ENCODE measurements around the gene PNN.
"Not testable (repeated sequence)": the region's sequence is repeated elsewhere in the genome, so short reads cannot be mapped to it uniquely, and the experiment has no call there.

Gene PNN

DNA sequence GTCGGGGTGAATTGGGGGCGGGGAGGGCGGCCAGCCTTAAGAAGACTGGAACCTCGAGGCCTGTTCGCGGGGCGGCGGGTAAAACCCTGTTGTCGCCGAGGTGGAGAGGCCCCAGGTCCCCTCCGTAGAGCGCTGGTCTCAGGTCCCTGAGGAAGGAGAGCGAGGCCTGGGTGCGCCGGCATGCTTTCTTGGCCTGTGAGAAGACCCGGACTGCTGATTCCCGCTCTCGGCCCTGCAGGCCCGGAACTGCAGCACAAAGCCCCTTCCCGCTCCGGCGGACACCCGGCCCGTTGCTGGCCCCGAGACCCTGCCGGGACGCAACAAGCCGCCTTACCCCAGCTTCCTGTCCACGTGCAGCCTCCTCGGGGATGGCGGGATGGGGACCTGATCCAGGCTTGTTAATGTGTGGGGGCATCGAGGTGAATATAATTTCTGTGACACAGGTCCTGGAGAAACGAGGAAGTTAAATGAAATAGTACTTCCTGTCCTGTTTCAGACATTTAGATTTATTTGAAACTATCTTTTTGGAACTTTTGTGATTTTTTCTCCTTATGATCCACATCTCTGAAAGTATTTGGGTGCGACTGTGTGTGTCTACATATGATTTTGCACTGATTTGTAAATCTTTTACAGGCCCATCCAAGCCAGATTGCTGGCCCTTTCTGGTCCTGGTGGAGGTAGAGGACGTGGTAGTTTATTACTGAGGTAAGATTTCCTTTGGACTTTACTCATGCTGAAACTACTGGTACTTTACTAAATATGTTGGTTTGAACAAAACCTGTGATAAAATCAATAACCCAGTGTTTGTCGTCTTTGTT, 600 bp downstream of the PNN start:
- peaks cover 53% of the 10 kb centered on the region for H3K4me1 Mint-ChIP-seq (ENCODE audit: low read depth)
- no peaks in the 10 kb centered on the region for H3K9me3 Mint-ChIP-seq
- peaks cover 34% of the 10 kb centered on the region for H3K36me3 Mint-ChIP-seq (ENCODE audit: low read depth)
- no peaks in the 10 kb centered on the region for H3K27me3 Mint-ChIP-seq
- H3K4me3 Mint-ChIP-seq: peak overlapping the region; percentile 99
- H3K27ac Mint-ChIP-seq: peak overlapping the region; percentile 100

DNA sequence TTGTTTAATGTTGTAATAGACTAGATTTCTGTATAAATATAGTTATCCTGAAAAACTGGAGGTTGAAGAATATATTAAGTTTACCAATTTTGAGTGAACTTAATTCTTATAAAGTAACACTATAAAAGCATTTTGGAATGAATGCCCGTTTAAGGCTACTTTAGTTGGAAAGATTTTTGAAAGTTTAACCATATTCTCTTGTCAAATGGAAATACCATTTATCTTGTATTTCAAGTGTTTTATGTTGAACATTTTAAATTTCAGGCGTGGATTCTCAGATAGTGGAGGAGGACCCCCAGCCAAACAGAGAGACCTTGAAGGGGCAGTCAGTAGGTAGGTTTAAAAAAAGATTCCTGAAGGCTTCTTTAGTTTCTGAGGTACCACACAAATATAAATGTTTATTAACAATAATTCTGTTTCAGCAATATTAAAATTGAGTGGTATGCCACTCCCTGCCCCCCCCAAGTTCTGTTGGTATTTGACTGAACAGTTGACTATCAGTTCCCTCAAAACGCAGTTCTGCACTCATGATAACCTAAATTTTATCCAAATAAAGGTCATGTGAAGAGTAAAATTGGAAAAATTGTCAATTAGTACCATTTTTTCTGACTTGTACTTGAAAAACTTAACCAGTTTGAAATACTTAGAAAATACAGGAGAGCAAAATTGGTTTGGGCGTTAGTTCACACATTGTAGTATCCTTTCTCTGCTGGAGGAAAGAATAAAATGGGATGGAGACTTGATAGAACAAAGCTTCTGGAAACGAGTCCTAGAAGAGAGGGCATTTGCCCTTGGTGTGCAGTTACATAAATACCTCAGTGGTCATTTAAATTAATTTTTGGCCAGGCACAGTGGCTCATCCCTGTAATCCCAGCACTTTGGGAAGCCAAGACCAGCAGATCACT, 1.5 kb downstream of the PNN start:
- H3K27ac Mint-ChIP-seq: peak overlapping the region; percentile 100
- H3K9me3 Mint-ChIP-seq: no peaks in the 10 kb centered on the region
- H3K4me3 Mint-ChIP-seq: peak overlapping the region; percentile 99
- no peaks in the 10 kb centered on the region for H3K27me3 Mint-ChIP-seq
- H3K4me1 Mint-ChIP-seq (ENCODE audit: low read depth): peaks cover 48% of the 10 kb centered on the region
- H3K36me3 Mint-ChIP-seq (ENCODE audit: low read depth): peaks cover 34% of the 10 kb centered on the region

DNA sequence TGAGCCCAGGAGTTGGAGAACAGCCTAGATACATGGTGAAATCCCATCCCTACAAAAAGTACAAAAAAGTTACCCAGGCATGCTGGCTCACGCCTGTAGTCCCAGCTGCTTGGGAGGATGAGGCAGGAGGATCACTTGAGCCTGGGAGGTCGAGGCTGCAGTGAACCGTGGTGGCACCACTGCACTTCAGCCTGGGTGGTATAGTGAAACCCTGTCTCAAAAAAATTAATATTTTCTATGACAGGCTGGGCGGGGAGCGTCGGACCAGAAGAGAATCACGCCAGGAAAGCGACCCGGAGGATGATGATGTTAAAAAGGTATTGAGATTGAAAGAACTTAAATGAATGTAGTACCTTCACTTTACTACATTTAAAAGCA, 2.1 kb downstream of the PNN start:
- Mint-ChIP-seq H3K27me3 (no peaks in the 10 kb centered on the region), H3K36me3 (ENCODE audit: low read depth) (peaks cover 34% of the 10 kb centered on the region), H3K9me3 (no peaks in the 10 kb centered on the region), H3K27ac (peak overlapping the region; percentile 100), H3K4me3 (peak overlapping the region; percentile 99), H3K4me1 (ENCODE audit: low read depth) (peaks cover 44% of the 10 kb centered on the region)

DNA sequence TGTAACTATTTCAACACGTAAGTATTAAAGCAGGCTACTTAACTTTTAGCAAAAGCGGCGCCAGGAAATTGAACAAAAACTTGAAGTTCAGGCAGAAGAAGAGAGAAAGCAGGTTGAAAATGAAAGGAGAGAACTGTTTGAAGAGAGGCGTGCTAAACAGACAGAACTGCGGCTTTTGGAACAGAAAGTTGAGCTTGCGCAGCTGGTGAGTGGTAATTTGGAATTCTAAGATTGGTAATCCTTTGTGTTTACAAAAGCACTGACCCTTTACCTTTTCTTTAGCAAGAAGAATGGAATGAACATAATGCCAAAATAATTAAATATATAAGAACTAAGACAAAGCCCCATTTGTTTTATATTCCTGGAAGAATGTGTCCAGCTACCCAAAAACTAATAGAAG, 4.0 kb downstream of the PNN start:
- Mint-ChIP-seq H3K9me3 (no peaks in the 10 kb centered on the region), H3K4me1 (ENCODE audit: low read depth) (peaks cover 47% of the 10 kb centered on the region), H3K27me3 (no peaks in the 10 kb centered on the region), H3K36me3 (ENCODE audit: low read depth) (peaks cover 34% of the 10 kb centered on the region), H3K27ac (peak overlapping the region; percentile 70), H3K4me3 (peak overlapping the region; percentile 55)

DNA sequence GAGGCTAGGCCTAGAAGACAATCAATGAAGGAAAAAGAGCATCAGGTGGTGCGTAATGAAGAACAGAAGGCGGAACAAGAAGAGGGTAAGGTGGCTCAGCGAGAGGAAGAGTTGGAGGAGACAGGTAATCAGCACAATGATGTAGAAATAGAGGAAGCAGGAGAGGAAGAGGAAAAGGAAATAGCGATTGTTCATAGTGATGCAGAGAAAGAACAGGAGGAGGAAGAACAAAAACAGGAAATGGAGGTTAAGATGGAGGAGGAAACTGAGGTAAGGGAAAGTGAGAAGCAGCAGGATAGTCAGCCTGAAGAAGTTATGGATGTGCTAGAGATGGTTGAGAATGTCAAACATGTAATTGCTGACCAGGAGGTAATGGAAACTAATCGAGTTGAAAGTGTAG, 5.5 kb downstream of the PNN start:
- no peaks in the 10 kb centered on the region for H3K9me3 Mint-ChIP-seq
- no peak overlapping the region for H3K4me3 Mint-ChIP-seq
- peaks cover 39% of the 10 kb centered on the region for H3K36me3 Mint-ChIP-seq (ENCODE audit: low read depth)
- no peaks in the 10 kb centered on the region for H3K27me3 Mint-ChIP-seq
- no peak overlapping the region for H3K27ac Mint-ChIP-seq
- H3K4me1 Mint-ChIP-seq (ENCODE audit: low read depth): peaks cover 39% of the 10 kb centered on the region

DNA sequence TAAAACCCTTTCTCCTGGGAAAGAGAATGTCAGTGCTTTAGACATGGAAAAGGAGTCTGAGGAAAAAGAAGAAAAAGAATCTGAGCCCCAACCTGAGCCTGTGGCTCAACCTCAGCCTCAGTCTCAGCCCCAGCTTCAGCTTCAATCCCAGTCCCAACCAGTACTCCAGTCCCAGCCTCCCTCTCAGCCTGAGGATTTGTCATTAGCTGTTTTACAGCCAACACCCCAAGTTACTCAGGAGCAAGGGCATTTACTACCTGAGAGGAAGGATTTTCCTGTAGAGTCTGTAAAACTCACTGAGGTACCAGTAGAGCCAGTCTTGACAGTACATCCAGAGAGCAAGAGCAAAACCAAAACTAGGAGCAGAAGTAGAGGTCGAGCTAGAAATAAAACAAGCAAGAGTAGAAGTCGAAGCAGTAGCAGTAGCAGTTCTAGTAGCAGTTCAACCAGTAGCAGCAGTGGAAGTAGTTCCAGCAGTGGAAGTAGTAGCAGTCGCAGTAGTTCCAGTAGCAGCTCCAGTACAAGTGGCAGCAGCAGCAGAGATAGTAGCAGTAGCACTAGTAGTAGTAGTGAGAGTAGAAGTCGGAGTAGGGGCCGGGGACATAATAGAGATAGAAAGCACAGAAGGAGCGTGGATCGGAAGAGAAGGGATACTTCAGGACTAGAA, 6.1 kb downstream of the PNN start:
- no peak overlapping the region for H3K4me3 Mint-ChIP-seq
- no peaks in the 10 kb centered on the region for H3K9me3 Mint-ChIP-seq
- H3K27me3 Mint-ChIP-seq: no peaks in the 10 kb centered on the region
- peaks cover 36% of the 10 kb centered on the region for H3K4me1 Mint-ChIP-seq (ENCODE audit: low read depth)
- no peak overlapping the region for H3K27ac Mint-ChIP-seq
- peaks cover 33% of the 10 kb centered on the region for H3K36me3 Mint-ChIP-seq (ENCODE audit: low read depth)

DNA sequence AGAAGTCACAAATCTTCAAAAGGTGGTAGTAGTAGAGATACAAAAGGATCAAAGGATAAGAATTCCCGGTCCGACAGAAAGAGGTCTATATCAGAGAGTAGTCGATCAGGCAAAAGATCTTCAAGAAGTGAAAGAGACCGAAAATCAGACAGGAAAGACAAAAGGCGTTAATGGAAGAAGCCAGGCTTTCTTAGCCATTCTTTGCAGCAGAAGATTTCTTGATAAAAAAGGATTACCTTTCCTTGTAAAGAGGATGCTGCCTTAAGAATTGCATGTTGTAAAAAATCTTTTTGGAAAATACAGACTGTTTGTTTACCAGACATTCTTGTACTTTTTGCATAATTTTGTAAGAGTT, 6.6 kb downstream of the PNN start:
- no peak overlapping the region for H3K27ac Mint-ChIP-seq
- H3K27me3 Mint-ChIP-seq: no peaks in the 10 kb centered on the region
- no peak overlapping the region for H3K4me3 Mint-ChIP-seq
- no peaks in the 10 kb centered on the region for H3K9me3 Mint-ChIP-seq
- peaks cover 32% of the 10 kb centered on the region for H3K36me3 Mint-ChIP-seq (ENCODE audit: low read depth)
- peaks cover 34% of the 10 kb centered on the region for H3K4me1 Mint-ChIP-seq (ENCODE audit: low read depth)

DNA sequence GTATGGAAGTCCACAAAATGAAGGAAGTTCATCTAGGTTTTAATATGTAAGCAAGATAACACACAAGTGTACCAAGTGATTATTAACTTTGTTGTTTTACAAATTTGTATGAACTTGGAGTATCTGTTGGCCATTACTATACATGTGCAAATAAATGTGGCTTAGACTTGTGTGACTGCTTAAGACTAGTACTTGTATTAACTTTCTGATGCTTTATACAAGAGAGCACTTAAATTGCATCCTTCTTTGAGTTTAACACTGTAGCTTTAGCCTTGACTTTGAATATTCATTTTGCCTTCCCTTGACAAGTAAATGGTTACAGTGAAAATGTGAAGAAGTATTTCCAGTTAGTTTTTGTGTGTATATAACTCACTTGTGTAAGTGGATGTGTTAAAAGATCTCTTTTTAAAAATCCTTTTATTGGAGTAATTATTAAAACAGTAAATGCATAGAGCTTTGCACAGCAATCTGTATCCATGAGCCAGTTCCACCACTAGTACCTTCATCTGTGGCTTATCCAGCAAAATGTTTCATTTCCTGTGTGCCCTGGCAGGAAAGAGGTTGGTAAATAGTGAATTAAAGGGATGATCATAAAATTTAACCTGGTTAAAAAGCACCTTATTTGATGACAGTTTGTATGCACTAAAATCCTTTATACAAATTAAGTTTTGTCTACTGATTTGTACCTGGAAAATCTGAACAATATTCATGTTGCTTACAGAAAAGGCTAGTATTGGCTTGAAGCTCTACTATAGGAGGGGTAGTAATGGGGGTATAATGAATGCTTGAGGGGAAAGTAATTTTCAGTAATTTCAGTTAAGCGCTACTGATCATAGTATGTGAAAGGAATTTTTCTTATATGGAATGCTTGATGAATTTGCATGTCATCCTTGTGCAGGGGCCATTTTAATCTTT, 8.0 kb downstream of the PNN start:
- Mint-ChIP-seq H3K27ac (peak overlapping the region; percentile 49), H3K4me3 (no peak overlapping the region), H3K36me3 (ENCODE audit: low read depth) (peaks cover 24% of the 10 kb centered on the region), H3K9me3 (no peaks in the 10 kb centered on the region), H3K27me3 (no peaks in the 10 kb centered on the region), H3K4me1 (ENCODE audit: low read depth) (peaks cover 28% of the 10 kb centered on the region)

DNA sequence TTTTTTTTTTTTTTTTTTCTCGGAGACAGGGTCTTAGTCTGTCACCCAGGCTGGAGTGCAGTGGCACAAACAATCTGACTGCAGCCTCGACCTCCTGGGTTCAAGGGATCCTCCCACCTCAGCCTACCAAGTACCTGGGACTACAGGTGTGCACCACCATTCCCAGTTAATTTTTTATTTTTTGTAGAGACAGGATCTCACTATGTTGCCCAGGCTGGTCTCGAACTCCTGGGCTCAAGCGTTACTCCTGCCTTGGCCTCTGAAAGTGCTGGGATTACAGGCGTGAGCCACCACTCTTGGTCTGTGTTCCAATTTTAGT, 8.6 kb downstream of the PNN start:
- not testable (repeated sequence) for H3K4me3 Mint-ChIP-seq, H3K9me3 Mint-ChIP-seq, H3K27me3 Mint-ChIP-seq, H3K27ac Mint-ChIP-seq
- Mint-ChIP-seq H3K4me1 (ENCODE audit: low read depth) (peaks cover 29% of the 10 kb centered on the region), H3K36me3 (ENCODE audit: low read depth) (peaks cover 25% of the 10 kb centered on the region)

DNA sequence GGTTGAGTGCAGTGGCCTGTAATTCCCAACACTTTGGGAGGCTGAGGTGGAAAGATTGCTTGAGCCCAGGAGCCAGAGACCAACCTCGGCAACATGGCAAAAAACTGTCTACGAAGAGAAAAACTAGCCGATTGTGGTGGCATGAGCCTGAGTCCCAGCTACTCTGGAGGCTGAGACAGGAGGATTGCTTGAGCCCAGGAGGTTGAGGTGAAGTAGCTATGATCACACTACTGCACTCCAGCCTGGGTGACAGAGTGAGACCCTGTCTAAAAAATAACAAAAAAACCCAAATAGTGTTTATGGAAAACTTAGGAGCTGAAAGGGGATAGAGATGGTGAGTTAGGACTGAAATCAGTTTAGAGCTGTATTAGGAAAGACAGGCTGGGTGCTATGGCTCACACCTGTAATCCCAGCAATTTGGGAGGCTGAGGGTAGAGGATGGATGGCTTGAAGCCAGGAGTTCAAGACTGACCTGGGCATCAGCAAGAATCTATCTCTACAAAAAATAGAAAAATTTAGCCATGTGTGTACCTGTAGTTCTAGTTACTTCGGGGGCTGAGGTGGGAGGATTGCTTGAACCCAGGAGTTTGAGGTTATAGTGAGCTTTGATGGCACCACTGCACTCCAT, 9.7 kb downstream of the PNN start:
- H3K36me3 Mint-ChIP-seq (ENCODE audit: low read depth): peaks cover 25% of the 10 kb centered on the region
- H3K9me3 Mint-ChIP-seq: no peaks in the 10 kb centered on the region
- H3K27me3 Mint-ChIP-seq: no peaks in the 10 kb centered on the region
- H3K4me1 Mint-ChIP-seq (ENCODE audit: low read depth): peaks cover 20% of the 10 kb centered on the region
- H3K27ac Mint-ChIP-seq: peak overlapping the region; percentile 49
- H3K4me3 Mint-ChIP-seq: no peak overlapping the region

DNA sequence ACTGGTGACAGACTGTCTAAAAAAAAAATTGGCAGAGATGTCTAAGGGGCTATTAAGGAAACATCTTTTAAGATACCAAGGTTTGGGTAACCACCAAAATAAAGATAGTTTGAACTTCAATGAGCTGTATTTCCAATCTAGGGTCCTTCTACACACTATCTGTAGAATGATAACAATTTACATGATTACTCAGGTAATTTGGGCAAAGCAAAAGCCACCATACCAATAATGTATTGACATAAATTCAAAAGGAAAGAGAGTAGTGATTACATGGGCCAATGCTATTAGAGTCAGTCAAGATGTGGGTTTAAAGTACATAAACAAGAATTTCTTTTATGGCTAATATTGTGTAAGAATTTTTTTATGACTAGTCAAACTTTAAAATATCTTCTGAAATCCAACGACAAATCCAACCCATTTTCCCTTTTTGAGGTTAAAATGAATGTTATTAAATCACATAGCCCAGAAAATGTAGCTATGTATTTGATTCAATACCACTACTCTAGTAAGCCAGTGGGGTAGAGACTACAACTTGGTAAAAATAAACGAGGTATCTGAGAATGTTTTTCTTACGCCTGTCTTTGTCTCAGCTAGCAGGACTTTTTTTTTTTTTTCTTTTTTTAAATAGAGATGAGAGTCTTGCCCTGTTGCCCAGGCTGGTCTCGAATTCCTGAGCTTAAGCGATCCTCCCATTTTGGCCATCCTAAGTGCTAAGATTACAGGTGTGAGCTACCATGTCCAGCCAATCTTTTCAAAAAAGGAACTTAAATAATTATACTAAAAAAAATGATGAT, 10.4 kb downstream of the PNN start:
- Mint-ChIP-seq H3K27ac (no peak overlapping the region), H3K27me3 (no peaks in the 10 kb centered on the region), H3K4me3 (no peak overlapping the region), H3K4me1 (ENCODE audit: low read depth) (peaks cover 20% of the 10 kb centered on the region), H3K9me3 (no peaks in the 10 kb centered on the region), H3K36me3 (ENCODE audit: low read depth) (peaks cover 27% of the 10 kb centered on the region)

DNA sequence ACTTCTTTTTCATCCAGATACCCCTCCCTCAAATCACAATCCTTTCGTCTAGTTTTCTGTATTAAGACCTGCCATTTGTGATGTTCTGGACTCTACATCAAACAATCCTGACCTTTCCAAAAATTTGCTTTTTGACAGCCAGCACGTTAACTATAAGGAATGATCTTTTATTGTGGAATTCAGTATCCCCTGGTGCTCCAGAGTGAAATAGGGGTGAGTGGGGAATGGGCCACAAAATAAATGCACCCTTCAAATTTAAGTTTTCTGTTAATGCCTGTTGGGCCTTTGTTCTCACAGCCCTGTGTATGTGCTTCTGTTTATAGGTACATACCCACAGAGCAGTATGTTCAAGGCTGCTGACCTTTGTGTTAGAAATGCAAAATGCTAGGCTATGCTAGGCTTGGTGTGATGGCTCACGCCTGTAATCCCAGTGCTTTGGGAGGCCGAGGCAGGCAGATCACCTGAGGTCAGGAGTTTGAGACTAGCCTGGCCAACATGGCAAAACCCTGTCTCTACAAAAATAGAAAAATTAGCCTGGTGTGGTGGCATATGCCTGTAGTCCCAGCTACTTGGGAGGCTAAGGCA, 12.0 kb downstream of the PNN start:
- Mint-ChIP-seq H3K27ac (no peak overlapping the region), H3K4me1 (ENCODE audit: low read depth) (peaks cover 20% of the 10 kb centered on the region), H3K4me3 (no peak overlapping the region), H3K9me3 (no peaks in the 10 kb centered on the region), H3K27me3 (no peaks in the 10 kb centered on the region), H3K36me3 (ENCODE audit: low read depth) (peaks cover 32% of the 10 kb centered on the region)
